Stomach (tissue), 9 donors: ENCODE data around the gene IQCE. TPM values are rescaled to one million over a fixed set of nuclear protein-coding genes. Genes with fewer than 3 reads are reported as not detected.

Source experiments
- DNase-seq, 2 donors: peaks; one replicate each; pipeline versions ENCODE4 v3.0.0 to v3.0.0-alpha.2; 2013 to 2019
- H3K27ac ChIP-seq, 5 donors: fragments of 200-600 bp in 4 of 5; sonication (generic) in 4 of 5; one replicate each; pipeline ENCODE4 v1.5.1; 2013 to 2019; ENCODE audit warnings: mild to moderate bottlenecking in 1 of 5, moderate library complexity in 1 of 5
- H3K27me3 ChIP-seq, 3 donors: fragments of 200-600 bp; sonication (generic); one replicate each; pipeline ENCODE4 v1.5.1; 2017 to 2019; ENCODE audit warnings: mixed run types in 1 of 3
- H3K36me3 ChIP-seq, 4 donors: fragments of 200-600 bp; sonication (generic); 1 replicate in 3 of 4; 2 replicates in 1 of 4; pipeline ENCODE4 v1.5.1; 2016 to 2019
- H3K4me1 ChIP-seq, 4 donors: fragments of 200-600 bp; sonication (generic); one replicate each; pipeline ENCODE4 v1.5.1; 2016 to 2019
- H3K4me3 ChIP-seq, 4 donors: fragments of 200-600 bp; sonication (generic) in 3 of 4; one replicate each; pipeline ENCODE4 v1.5.1; 2016 to 2019; ENCODE audit warnings: mild to moderate bottlenecking in 1 of 4
- H3K9me3 ChIP-seq, 4 donors: fragments of 200-600 bp; sonication (generic); one replicate each; pipeline ENCODE4 v1.5.1; 2016 to 2019
- EP300 ChIP-seq: sonication (generic); formaldehyde crosslinking; IDR thresholded peaks from one replicate; pipeline ENCODE4 v1.6.1; 2017; ENCODE audit warnings: antibody characterized with exemption
- POLR2A ChIP-seq, 4 donors: fragments of 450-650 bp; IDR thresholded peaks; one replicate each; pipeline ENCODE4 v1.6.1; 2016; ENCODE audit warnings: antibody characterized with exemption in 4 of 4, control low read depth in 2 of 4, mild to moderate bottlenecking in 1 of 4, moderate library complexity in 1 of 4
- POLR2AphosphoS5 ChIP-seq, 3 donors: sonication (generic); formaldehyde crosslinking; IDR thresholded peaks; one replicate each; pipeline ENCODE4 v1.6.1; 2016; ENCODE audit warnings: antibody characterized with exemption in 3 of 3
- WGBS, 5 donors: extraction: QIAGEN DNeasy Blood & Tissue Kit in 3 of 5; methylation state at CpG; one replicate each; pipeline versions ENCODE4 v1.1.5 to v1.1.7; 2013 to 2018; 5-methylcytosine and 5-hydroxymethylcytosine counted together
- intact Hi-C: fragments of 100-400 bp; cut with DNase I; formaldehyde crosslinking; loops from one replicate; pipeline ENCODE4 v1.15.1; 2023; ENCODE audit warnings: low total_unique reads
- polyA plus RNA-seq, 3 donors: library from polyadenylated mRNA; stranded (reverse); fragments of 200-250 nt; gene quantifications; one replicate each; pipeline ENCODE4 v1.2.3, GENCODE V29; 2013
- total RNA-seq, 5 donors: library from RNA; depleted of rRNA; stranded (reverse); fragments of >200 nt; gene quantifications; one replicate each; pipeline versions ENCODE4 v1.1.0 to v1.2.3, GENCODE V29; 2014 to 2016
- TF ChIP-seq, protein P1 (sequence below), 7 experiments: fragments of 450-650 bp in 4 of 7; fragments of 200-600 bp in 3 of 7; sonication (generic) in 3 of 7; IDR thresholded peaks; one replicate each; pipeline ENCODE4 v1.5.1; 2016 to 2019; ENCODE audit warnings: antibody characterized with exemption in 7 of 7, control low read depth in 2 of 7, mild to moderate bottlenecking in 1 of 7
- donor health status: healthy with polysubstance abuse.
- donor health status: Bipolar disorder and iron deficiency.
- donor health status: healthy.

IQCE gene
- total and polyA plus RNA-seq, 8 donors, result 1.8 to 248 (median 10.9) TPM

- H3K36me3 ChIP-seq, result peaks cover 15 to 72% (median 56%) of the 10 kb centered on the region in 4 donors
- H3K4me3 ChIP-seq, result no peak overlapping the region
- no peaks in the 10 kb centered on the region for H3K9me3 ChIP-seq
- H3K4me1 ChIP-seq, result peaks cover 0 to 10% (median 5%) of the 10 kb centered on the region in 4 donors
- WGBS, 5 donors, result 86 to 88% (median 87%) methylated on average over 16 to 21 of the region's 21 CpGs
- DNase-seq, result no peak
- intact Hi-C loops, result no loop called here
- TF ChIP-seq, protein P1, sequence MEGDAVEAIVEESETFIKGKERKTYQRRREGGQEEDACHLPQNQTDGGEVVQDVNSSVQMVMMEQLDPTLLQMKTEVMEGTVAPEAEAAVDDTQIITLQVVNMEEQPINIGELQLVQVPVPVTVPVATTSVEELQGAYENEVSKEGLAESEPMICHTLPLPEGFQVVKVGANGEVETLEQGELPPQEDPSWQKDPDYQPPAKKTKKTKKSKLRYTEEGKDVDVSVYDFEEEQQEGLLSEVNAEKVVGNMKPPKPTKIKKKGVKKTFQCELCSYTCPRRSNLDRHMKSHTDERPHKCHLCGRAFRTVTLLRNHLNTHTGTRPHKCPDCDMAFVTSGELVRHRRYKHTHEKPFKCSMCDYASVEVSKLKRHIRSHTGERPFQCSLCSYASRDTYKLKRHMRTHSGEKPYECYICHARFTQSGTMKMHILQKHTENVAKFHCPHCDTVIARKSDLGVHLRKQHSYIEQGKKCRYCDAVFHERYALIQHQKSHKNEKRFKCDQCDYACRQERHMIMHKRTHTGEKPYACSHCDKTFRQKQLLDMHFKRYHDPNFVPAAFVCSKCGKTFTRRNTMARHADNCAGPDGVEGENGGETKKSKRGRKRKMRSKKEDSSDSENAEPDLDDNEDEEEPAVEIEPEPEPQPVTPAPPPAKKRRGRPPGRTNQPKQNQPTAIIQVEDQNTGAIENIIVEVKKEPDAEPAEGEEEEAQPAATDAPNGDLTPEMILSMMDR (IDR thresholded peaks at IDR 0.05), result no peak
- TF ChIP-seq EP300, result no peak
- no peak for TF ChIP-seq POLR2AphosphoS5 (IDR thresholded peaks at IDR 0.05)
- TF ChIP-seq POLR2A (IDR thresholded peaks at IDR 0.05), result no peak
- no peak overlapping the region for H3K27ac ChIP-seq
- H3K27me3 ChIP-seq, result no peaks in the 10 kb centered on the region
Observed at GRCh38 chr7:2575046-2575732, 16.4 kb downstream of the IQCE start.

DNA sequence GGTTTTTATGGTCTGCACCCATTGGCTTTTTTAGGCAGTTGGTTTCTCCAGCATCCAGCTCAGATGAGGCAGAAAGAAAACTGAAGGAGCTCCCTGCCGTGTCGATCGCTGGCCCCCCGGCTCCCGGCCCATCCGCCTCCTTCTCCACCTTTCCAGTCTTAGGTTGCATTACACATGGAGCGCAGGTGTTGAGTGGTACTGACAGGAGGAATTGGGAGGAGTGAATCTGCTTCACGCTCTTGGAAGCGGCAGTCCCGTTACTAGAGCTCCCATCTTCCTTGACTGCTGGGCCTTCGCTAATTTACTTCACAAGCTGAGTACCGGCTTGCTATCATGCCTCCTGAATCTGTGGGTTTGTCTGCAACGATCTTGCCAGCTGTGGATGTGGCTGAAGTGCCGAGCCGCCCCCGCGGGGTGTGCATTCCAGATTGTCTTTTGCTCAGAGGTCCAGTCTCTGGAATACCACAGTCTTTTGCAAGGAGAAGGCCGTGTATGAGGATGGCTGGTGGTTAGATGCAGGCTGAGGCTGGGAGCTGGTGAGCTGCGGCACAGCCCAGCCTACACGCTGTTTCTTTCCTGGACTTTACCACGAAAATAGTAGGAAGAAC lies 17.1 kb downstream of the IQCE start:
- Histone ChIP-seq H3K27me3 (no peaks in the 10 kb centered on the region), H3K4me3 (no peak overlapping the region), H3K9me3 (no peaks in the 10 kb centered on the region), H3K4me1 (peaks cover 0 to 10% (median 5%) of the 10 kb centered on the region in 4 donors), H3K27ac (no peak overlapping the region), H3K36me3 (peaks cover 17 to 78% (median 61%) of the 10 kb centered on the region in 4 donors)
- 93 to 95% (median 94%) methylated on average over 20 to 21 of the region's 21 CpGs for WGBS, 5 donors
- intact Hi-C loops, result no loop called here
- DNase-seq, result no peak
- TF ChIP-seq, protein P1 (IDR thresholded peaks at IDR 0.05), result no peak
- TF ChIP-seq POLR2A (IDR thresholded peaks at IDR 0.05) (no peak), POLR2AphosphoS5 (IDR thresholded peaks at IDR 0.05) (no peak), EP300 (no peak)

DNA sequence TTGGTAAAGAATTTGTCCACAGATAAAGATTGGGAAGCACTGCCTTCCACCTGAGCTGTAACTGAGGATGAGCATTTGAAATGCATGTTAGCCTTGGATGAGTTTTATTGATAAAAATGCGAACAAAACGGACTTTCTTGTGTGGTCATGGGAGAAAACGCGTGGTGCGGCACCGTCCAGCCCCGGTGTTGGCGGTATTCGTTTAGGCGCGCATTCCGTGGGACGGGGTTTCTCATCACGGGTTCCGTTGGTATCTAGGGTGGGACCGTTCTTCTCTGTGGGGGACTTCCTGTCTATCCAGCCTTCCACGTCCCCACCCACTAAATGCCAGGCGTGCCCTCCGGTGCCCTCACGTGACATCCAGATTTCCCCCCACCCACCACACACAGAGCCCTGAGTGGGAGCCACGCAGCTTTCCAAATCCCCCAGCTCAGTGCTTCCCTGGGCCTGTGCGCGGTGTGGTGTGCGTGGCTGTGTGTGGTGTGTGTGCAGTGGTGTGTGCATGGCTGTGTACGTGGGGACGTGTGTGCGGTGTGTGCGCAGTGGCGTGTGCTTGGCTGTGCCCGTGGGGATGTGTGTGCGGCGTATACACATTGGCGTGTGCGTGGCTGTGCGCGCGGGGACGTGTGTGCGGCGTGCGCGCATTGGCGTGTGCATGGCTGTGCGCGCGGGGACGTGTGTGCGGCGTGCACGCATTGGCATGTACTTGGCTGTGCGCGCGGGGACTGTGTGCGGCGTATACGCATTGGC lies 18.1 kb downstream of the IQCE start:
- no peak overlapping the region for H3K4me3 ChIP-seq
- intact Hi-C loops, result no loop called here
- WGBS, 5 donors, result 91 to 92% (median 92%) methylated on average over 49 to 56 of the region's 56 CpGs
- no peak overlapping the region for H3K27ac ChIP-seq
- H3K4me1 ChIP-seq, result peaks cover 0 to 7% (median 3%) of the 10 kb centered on the region in 4 donors
- DNase-seq, result peak in 1 of 2 donors; percentile 0
- H3K36me3 ChIP-seq, result peaks cover 17 to 75% (median 63%) of the 10 kb centered on the region in 4 donors
- TF ChIP-seq, protein P1 (IDR thresholded peaks at IDR 0.05), result no peak
- TF ChIP-seq EP300 (no peak), POLR2A (IDR thresholded peaks at IDR 0.05) (no peak), POLR2AphosphoS5 (IDR thresholded peaks at IDR 0.05) (no peak)
- H3K27me3 ChIP-seq, result no peaks in the 10 kb centered on the region
- H3K9me3 ChIP-seq, result no peaks in the 10 kb centered on the region

DNA sequence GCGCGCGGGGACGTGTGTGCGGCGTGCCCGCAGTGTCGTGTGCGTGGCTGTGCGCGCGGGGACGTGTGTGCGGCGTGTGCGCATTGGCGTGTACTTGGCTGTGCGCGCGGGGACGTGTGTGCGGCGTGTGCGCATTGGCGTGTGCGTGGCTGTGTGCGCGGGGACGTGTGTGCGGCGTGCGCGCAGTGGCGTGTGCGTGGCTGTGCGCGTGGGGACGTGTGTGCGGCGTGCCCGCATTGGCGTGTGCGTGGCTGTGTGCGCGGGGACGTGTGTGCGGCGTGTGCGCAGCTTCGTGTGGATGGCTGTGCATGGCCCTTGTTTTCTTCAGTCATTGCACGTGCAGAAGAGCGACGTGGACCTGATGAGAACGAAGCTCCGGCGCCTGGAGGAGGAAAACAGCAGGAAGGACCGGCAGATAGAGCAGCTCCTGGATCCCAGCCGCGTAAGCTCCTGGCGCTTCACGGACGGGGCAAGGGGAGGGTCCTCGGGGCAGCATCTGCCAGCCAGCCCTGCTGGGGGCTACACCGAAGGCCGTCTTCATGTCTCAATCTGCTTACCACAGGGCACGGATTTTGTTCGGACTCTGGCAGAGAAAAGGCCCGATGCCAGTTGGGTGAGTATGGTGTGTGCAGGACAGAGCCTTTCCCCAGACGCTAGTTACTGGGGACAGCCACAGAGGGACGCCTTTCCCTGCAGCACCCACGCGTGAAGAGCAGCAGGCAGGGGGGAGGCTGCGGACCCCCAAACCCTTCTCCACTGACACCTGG lies 19.3 kb downstream of the IQCE start:
- peak in 1 of 2 donors; percentile 0 for DNase-seq
- Histone ChIP-seq H3K36me3 (peaks cover 17 to 79% (median 68%) of the 10 kb centered on the region in 4 donors), H3K9me3 (no peaks in the 10 kb centered on the region), H3K4me3 (no peak overlapping the region), H3K4me1 (no peaks in the 10 kb centered on the region), H3K27me3 (no peaks in the 10 kb centered on the region), H3K27ac (no peak overlapping the region)
- no peak for TF ChIP-seq POLR2A (IDR thresholded peaks at IDR 0.05)
- TF ChIP-seq, protein P1 (IDR thresholded peaks at IDR 0.05), result no peak
- no peak for TF ChIP-seq EP300
- TF ChIP-seq POLR2AphosphoS5 (IDR thresholded peaks at IDR 0.05), result no peak
- WGBS, 5 donors, result 95 to 98% (median 96%) methylated on average over 39 to 73 of the region's 73 CpGs
- intact Hi-C loops, result no loop called here
